Measurements from ENCODE around the gene SPATA7. TPM values are rescaled to one million over a fixed set of nuclear protein-coding genes. Genes with fewer than 3 reads are reported as not detected.

SPATA7 gene
- polyA plus RNA-seq, 2 of the 4 experiments (the other 2 are of a cell fraction) = 4.5 to 11.2 TPM

GRCh38 chr14:88478931-88479330 is 93.5 kb downstream of the SPATA7 start:
- no peak overlapping the region for H3K4me2 ChIP-seq
- ATAC-seq (no peak), DNase-seq (ENCODE audit: low read depth in 1 of 2, low spot score in 1 of 2) (no peak), FAIRE-seq (no peak)
- TF ChIP-seq CHD4 (IDR thresholded peaks at IDR 0.05; ENCODE audit: borderline replicate concordance) (no peak), ELK1 (IDR thresholded peaks at IDR 0.05; ENCODE audit: low read depth, low read length) (no peak), POLR2A (IDR thresholded peaks at IDR 0.05; ENCODE audit: low read length) (no peak), MYC (IDR thresholded peaks at IDR 0.05; ENCODE audit: borderline replicate concordance, low read length) (no peak), POLR2AphosphoS2 (conservative IDR thresholded peaks at IDR 0.05; ENCODE audit: low read length) (no peak), HOXA7 (CRISPR knock-in tag; IDR thresholded peaks at IDR 0.05) (no peak), FOSB (CRISPR knock-in tag; IDR thresholded peaks at IDR 0.05) (no peak), CBX8 (IDR thresholded peaks at IDR 0.05) (no peak), JUN (IDR thresholded peaks at IDR 0.05) (no peak), PBX3 (IDR thresholded peaks at IDR 0.05) (no peak), KDM1A (IDR thresholded peaks at IDR 0.05; ENCODE audit: low read depth) (no peak), RNF2 (IDR thresholded peaks at IDR 0.05; ENCODE audit: borderline replicate concordance, low read depth) (no peak), BHLHE40 (IDR thresholded peaks at IDR 0.05; ENCODE audit: low read depth, low read length) (no peak), NFE2L2 (conservative IDR thresholded peaks at IDR 0.05; ENCODE audit: low read length) (no peak), REST (IDR thresholded peaks at IDR 0.05) (no peak), EHF (CRISPR knock-in tag; IDR thresholded peaks at IDR 0.05) (no peak), CBX2 (IDR thresholded peaks at IDR 0.05; ENCODE audit: borderline replicate concordance, low read depth) (no peak)
- no peak overlapping the region for H3K27ac ChIP-seq
- H3K9me3 ChIP-seq = no peaks in the 10 kb centered on the region
- H3K4me3 ChIP-seq = no peak overlapping the region
- CTCF ChIA-PET = no interaction called here
- H3K4me1 ChIP-seq = no peaks in the 10 kb centered on the region
- 93% methylated on average over 36 of the region's 36 CpGs for WGBS (ENCODE audit: missing lambda C conversion rate)
- POLR2A ChIA-PET = no interaction called here

GRCh38 chr14:88479574-88479987 is 94.1 kb downstream of the SPATA7 start:
- TF ChIP-seq HDAC2 (IDR thresholded peaks at IDR 0.05) (no peak), ATOH8 (CRISPR knock-in tag; IDR thresholded peaks at IDR 0.05; ENCODE audit: low read depth) (no peak)
- Histone ChIP-seq H3K4me2 (no peak overlapping the region), H3K27ac (no peak overlapping the region), H3K4me3 (no peak overlapping the region), H3K4me1 (no peaks in the 10 kb centered on the region), H3K9me3 (no peaks in the 10 kb centered on the region)
- no peak for DNase-seq (ENCODE audit: low read depth in 1 of 2, low spot score in 1 of 2)
- ChIA-PET POLR2A (no interaction called here), CTCF (no interaction called here)
- ATAC-seq = no peak
- 95% methylated on average over 19 of the region's 40 CpGs for WGBS (ENCODE audit: missing lambda C conversion rate)
- FAIRE-seq = no peak

GRCh38 chr14:88481059-88481458 is 95.6 kb downstream of the SPATA7 start:
- DNase-seq (ENCODE audit: low read depth in 1 of 2, low spot score in 1 of 2) (no peak), ATAC-seq (no peak), FAIRE-seq (no peak)
- H3K4me2 ChIP-seq = no peak overlapping the region
- H3K4me1 ChIP-seq = no peaks in the 10 kb centered on the region
- ChIA-PET CTCF (interaction anchor here (1.0 to 2.5 kb wide), 4 partner anchors 10 to 292 kb away, joined by 3 to 6 read pairs (median 4); no protein-coding TSS in a partner anchor), POLR2A (no interaction called here)
- no peaks in the 10 kb centered on the region for H3K9me3 ChIP-seq
- WGBS (ENCODE audit: missing lambda C conversion rate) = 93% methylated on average over 2 of the region's 2 CpGs
- H3K27ac ChIP-seq = no peak overlapping the region
- H3K4me3 ChIP-seq = no peak overlapping the region
- no peak for TF ChIP-seq RNF2 (IDR thresholded peaks at IDR 0.05; ENCODE audit: borderline replicate concordance, low read depth)
- no peak for TF ChIP-seq CHD4 (IDR thresholded peaks at IDR 0.05; ENCODE audit: borderline replicate concordance)
- no peak for TF ChIP-seq TFCP2L1 (CRISPR knock-in tag; IDR thresholded peaks at IDR 0.05)
- TF ChIP-seq GATA3 (IDR thresholded peaks at IDR 0.05; ENCODE audit: borderline replicate concordance) = no peak
- TF ChIP-seq FOXS1 (CRISPR knock-in tag; IDR thresholded peaks at IDR 0.05) = no peak
- TF ChIP-seq RAD21 (conservative IDR thresholded peaks at IDR 0.05 in 1 of 2, IDR thresholded peaks at IDR 0.05 in 1 of 2) = no peak
- no peak for TF ChIP-seq HES2 (IDR thresholded peaks at IDR 0.05)
- TF ChIP-seq CBX8 (IDR thresholded peaks at IDR 0.05) = no peak
- no peak for TF ChIP-seq KDM5A (IDR thresholded peaks at IDR 0.05)
- TF ChIP-seq POLR2A (IDR thresholded peaks at IDR 0.05; ENCODE audit: low read length) = no peak
- no peak for TF ChIP-seq HOXB5 (CRISPR knock-in tag; IDR thresholded peaks at IDR 0.05)
- no peak for TF ChIP-seq TP53 (CRISPR knock-in tag; IDR thresholded peaks at IDR 0.05)
- TF ChIP-seq NPAS2 (CRISPR knock-in tag; IDR thresholded peaks at IDR 0.05; ENCODE audit: borderline replicate concordance) = no peak
- no peak for TF ChIP-seq ELK1 (IDR thresholded peaks at IDR 0.05; ENCODE audit: low read depth, low read length)

All from A549 (cell line).